UCSD-AML1 (cell line): ENCODE data around the gene NOTCH1.

ENCODE experiments used
- DNase-seq: peaks from one replicate; lab custom pipeline; 2025; ENCODE audit not compliant: unreplicated experiment; lab: John Stamatoyannopoulos, UW

NOTCH1 gene

DNA sequence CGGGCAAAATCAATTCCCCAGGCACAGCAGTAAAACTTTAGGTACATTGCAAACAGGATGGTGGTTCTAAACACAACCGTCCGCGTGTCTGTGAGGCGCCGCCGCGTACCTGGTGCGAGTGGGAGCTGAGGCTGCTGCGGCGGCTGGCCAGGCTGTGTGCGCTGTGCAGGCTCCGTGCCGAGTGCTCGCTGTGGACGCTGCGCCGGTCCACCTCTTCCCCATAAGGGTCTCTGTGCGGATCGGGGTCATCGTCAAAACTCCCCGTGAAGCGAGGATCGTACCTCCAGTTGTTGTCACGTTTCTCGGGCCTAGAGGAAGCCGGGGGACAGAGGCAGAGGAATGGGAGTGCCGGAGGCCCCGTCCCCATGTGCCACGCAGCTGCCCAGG, 79.7 kb downstream of the NOTCH1 start:
- DNase-seq, result no peak

DNA sequence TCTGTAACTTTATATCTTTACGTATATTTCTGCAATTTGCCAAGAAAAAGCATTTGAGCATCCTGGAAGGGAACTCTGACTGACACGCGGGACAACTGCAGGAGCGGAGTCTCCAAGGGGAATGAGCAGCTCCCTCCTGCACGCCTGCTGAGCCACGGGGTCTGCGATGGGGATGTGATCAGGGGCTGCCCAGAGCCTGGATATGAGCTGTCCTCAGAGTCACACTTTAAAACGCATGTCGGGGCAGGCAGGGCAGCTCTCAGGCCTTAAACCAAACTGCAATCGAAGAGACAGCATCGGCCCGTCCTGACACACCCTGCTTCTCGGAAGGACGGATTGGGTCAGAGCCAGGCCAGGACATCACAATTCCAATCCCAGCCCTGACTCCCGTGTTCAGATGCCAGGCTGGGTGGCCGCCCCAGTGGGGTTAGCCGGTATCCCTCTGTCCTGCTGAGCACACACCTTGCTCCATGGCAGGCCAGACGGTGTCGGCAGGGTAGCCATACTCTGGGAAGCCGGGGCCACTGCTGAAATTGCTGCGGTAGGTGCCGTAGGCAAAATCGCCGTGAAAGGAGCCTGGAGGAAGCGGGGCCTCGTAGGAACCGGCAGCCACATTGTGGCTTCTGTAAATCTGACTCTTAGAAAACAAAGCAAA, 80.2 kb downstream of the NOTCH1 start:
- DNase-seq, result no peak

DNA sequence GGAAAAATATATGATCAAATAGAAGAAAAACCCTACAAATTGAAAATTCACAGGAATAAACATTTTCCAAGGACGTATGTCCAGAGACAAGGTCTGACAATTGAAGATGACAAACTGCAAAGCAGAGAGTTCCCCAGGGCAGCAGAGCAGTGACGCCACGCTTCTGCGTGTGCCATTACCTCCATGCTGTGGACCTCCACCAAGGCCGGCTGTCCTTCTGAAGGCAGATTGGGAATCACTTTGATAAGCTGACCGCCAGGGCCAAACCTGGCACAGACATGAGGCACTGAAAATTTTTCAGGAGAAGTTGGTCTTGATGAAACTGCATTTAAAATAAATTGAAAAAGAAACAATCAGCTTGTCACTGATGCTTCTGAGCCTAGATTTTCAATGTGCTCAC, 81.6 kb downstream of the NOTCH1 start:
- no peak for DNase-seq

DNA sequence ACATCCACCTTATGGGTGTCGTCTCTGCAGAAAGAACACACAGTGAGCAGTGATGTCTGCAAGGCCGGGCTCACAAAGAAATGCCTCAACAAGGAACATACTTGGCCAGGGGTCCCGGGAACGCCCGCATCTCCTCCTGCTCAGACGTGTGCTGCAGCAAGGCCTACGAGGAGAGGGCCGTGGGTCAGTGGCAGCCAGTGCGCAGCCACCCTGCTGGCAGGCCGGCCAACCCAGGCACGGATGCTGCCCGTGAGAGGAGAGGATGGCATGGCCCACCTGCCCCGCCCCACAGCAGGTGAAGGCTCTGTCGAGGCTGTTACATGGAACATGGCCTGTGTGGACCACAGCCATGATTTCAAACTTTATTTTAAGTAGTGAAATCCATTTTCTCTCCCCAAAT, 82.3 kb downstream of the NOTCH1 start:
- no peak for DNase-seq

DNA sequence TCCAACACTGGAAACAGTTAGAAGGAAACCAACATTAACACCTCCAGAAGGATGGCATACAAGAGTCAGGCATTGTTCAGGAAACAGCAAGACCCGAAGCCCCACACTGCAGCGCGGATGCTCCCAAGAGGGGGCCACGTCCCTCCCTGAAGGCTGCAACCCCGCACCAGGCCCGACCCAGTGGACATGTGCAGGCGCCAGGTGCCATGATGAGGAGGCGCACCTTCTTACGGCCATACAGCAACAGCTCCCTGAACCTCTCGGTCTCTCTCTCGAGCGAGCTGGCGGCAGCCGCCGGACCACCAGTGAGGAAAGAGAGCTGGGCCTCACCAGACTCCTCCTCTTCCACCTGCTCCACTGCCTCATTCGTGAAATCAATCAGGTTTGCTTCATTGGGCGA, 83.2 kb downstream of the NOTCH1 start:
- DNase-seq, result no peak

DNA sequence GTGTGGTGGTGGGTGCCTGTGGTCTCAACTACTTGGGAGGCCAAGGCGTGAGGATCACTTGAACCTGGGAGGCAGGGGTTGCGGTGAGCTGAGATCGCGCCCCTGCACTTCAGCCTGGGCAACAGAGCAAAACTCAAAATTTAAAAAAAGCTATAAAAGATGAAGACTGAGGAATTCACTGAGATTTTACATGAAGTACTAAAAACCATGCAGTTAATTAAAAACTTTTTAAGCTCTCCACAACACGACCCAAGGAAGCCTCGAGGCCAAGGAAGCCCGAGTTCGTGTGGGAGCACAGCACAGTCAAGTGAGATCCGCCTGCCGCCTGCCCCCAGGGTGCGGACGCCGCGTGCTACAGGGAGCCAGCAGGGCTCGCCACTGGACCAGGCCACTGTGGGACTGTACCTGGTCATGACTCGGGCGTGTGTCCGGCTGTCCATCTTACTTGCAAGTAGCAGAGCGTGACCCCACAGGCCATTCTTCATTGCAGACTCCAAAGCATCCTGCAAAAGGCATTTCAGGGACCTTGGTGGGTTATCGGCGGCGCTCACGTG, 85.0 kb downstream of the NOTCH1 start:
- DNase-seq, result no peak

DNA sequence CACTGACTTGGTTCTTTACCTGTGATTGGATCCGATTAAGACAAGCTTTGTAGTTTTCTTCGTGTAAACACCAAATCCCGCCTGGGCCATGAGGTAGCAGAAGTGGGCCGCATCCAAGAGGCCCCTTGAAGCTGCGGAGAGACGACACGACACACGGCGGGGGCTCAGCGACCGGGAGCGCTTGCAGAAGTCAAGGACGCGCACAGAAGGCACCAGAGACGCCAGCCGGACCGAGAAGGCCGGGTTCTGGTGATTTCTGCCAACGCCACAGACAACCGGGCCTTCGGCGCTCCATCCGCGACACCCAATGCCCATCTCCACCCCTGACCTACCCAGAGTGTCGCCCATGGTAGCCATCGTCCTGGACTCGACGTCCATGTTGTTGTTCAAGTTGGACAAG, 86.4 kb downstream of the NOTCH1 start:
- no peak for DNase-seq

DNA sequence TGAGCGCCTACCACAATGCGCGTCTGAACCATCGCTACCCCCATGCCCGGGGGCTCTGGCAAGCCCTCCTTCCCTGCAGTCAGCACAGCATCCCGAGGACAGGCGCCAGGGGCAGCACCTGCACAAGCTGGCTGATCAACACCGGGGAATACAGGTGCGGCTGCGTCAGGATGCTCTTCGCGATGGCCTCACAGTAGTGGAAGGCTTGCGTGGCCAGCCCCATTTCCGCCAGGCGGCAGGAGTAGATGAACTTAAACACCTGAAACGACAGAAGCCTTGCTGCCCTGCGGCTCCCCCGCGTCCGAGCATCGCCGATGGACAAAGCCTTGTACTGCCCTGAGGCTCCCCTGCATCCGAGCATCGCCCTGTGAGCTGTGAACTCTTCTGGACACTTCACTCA, 88.5 kb downstream of the NOTCH1 start:
- no peak for DNase-seq

DNA sequence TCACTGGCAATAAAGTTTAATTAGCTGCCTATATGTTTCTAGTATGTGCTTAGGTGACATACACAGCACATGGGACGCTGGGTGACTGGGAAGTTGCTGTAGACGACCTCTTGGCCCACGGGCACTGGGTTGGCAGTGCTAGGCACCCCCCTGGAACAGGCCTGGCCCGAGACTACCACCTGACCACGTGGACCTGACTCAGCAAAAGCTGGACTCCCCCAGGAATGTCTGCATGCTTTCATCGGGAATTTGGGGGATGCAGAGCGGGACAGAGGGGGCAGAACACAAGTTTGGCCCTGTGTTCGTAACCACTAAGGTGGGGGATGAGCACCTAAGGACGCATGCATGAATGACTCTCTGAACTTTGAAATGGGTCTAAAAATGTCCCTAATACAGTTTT, 89.6 kb downstream of the NOTCH1 start:
- DNase-seq, result no peak

DNA sequence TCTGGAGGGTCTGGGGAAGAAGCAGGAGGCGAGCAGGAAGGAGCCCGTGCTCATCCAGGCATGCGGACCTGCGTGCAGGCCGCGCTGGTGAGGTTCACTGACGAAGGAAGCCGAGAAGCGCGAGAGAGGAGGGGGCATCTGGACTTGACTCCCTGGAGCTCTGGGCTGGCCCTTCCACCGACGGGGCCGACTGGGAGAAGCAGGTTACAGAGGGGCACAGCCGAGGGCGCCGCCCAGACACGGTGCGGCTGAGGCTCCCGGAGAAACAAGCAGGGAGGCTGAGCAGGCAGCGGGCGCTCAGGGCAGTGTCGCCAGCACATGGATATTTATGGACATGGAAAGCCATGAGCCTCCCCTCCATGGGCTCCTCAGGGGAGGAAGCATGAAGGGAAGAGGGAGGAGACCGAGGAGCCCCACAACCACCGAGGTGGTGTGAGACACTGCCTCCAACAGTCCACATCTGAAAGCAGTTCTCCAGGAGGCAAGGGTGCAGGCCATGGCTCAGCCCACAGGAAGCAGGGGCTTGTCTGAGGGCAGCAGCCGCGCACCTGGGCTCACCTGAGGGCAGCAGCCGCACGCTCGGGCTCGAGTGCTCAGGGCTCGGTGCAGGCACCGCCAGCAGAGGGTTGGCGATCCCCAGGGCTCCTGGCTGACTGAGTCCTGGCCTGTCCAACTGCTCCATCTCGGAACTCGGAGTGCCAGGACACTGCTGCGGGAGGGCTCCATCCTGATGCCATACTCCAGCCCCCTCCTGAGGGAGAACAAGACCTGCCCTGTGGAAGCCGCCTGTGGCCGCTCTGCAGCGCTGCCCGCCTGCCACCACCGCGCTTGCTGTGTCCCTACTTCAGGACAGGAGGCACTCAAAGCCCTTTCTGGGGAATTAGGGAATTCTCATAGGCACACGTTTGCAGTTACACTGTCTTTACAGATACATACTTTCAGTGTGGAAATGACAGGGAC, 90.5 kb downstream of the NOTCH1 start:
- no peak for DNase-seq

DNA sequence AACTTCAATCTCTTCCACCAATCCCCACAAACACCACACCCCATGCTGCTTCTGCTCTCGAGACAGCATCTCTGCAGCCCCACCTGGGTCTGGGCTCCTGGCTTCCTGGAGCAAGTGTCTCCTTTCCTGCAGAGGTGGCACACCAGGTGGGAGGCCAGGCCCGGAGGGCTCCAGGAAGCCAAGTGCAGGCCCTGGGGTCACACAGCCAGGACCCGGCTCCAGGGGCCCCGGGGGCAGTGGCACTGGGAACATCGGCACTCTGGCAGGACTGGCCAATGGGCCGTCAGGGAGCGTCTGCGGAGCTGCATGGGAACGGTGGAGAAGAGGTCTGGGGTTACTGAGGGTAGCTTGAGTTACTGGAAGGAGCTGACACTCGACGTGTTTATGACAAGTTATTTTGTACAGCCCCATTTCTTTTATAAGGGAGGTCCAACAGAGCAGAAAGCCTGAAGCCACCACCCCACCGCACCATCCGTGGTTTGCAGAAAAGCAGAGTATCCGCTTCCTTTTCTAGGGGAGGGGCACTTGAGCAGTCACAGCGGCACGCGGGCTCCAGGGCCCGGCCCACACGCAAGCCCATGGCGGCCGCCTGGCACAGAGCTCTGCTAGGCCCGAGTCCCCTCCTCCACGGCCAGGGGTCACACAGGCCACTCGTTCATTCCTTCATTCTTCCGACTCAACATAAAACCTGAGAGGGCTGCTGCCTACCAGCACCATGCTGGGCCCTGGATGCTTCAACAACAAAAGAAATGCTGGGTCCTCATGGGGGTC, 91.6 kb downstream of the NOTCH1 start:
- no peak for DNase-seq

DNA sequence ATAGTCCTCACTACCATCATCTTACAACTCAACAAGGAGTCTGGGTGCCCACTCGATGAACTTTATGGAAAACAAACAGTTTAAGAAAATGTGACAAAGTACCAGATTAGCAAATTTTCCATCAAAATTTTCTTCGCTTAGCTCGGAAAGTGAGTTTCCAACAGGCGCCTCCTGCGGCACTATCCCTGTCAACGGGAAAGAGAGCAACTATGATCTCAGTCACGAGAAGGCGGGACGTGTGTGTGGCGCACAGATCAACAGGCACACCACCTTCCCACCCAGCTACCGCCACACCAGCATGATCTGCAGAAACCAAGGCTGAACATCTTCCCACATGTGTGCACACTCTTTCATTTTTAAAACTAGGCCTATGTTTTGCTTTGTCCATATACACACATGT, 92.5 kb downstream of the NOTCH1 start:
- no peak for DNase-seq

DNA sequence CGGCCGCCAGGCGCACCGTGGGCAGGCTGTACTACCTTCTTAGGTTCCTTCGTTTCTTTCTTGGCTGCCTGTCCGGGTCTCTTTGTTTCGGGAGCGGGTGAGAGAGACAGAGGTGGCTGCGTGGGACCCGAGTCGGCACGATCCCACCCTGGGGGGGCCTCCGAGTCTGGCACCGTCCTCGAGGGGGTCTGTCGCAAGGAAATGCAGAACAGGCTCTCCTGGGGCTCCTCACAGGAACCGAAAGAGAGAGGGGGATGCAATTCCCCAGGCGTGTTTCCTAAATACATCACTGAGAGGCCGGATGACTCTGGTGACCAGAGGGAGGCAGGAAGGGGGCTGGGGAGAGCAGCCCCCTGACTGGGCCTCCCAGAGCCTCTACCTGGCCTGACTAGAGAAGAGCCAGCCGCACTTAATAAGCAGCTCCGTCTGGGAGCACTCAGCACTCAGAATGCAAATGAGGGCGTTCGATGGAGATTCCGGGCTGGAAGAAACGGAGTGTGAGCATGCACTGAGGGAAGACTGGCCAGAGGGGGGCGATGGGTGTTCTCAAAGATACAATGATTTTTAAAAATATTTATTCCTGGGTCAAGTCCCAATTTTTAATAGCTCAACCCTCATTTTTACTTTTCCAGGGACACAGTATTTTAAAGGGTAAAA, 94.5 kb downstream of the NOTCH1 start:
- DNase-seq, result no peak

DNA sequence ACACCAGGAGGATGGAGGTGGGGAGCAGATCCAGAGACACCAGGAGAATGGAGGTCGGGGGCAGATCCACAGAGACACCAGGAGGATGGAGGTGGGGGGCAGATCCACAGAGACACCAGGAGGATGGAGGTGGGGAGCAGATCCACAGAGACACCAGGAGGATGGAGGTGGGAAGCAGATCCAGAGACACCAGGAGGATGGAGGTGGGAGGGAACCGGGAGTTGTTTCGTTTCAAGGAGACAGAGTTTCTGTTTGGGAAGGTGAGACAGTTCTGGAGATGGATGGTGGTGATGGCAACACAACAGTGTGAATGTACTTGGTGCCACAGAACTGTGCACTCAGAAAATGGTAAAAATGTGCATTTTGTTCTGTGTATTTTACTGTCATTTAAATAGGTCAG, 97.2 kb downstream of the NOTCH1 start:
- no peak for DNase-seq

DNA sequence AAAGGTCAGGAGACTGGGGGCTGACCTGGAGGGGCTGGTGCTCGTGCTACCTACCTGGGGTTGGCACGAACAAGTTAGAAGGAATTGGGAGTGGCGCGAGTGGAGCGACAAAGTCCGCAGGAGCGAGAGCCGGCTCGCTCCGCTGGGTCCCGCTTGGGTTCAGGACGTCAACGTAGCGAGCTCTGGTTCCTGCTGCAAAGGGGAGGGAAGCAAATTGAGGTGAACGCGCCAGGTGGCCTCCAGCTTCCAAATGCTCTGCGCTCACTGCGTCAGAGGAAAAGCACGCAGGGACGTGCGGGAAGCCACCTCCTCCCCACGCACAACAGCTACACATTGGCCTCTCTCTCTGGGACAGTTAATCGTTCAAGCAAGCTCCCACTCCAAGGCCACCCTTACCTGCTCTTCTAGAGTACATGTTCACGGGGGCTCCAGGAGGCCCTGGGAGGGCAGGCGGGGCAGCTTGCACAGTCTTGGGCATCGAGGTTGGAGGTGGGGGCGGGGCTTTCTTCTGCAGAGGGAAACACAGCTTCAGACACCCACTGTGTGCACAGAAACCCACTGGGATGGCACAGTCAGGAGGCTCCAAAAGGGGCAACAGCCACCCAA, 98.6 kb downstream of the NOTCH1 start:
- no peak for DNase-seq

DNA sequence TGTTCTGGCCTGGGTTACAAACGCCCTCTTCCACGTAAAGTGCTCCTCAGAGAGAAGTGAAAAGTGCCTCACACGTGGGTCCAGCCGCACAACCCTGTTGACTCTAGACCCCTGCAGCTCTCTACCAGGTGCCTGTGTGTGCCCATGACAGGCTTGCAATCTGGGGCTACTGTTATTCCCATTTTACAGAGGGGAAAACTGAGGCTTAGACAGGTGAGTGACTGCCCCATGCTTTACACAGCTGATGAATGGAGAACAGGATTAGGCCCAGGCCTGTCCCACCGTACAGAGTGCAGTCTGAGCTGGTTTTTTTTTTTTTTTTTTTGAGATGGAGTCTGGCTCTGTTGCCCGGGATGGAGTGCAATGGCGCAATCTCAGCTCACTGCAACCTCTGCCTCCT, 100.0 kb downstream of the NOTCH1 start:
- no peak for DNase-seq
